GM12878 (cell line): Measurements from ENCODE around the gene MOAP1.

Experiments used
- ATF3 ChIP-seq: IDR thresholded peaks from 2 replicates; pipeline ENCODE4 v1.6.1; 2011; ENCODE audit warnings: low read depth, mild to moderate bottlenecking, low read length, moderate library complexity, borderline replicate concordance; ENCODE audit errors: extremely low read depth
- CREM ChIP-seq: IDR thresholded peaks from 2 replicates; pipeline ENCODE4 v1.6.1; 2014; ENCODE audit warnings: antibody characterized with exemption, low read depth
- FOXM1 ChIP-seq: IDR thresholded peaks from 2 replicates; pipeline ENCODE4 v1.6.1; 2012; ENCODE audit warnings: low read depth, mild to moderate bottlenecking, inconsistent platforms, low read length, moderate library complexity
- KDM1A ChIP-seq: fragments of 200-600 bp; sonication (generic); IDR thresholded peaks from 2 replicates; pipeline ENCODE4 v1.6.1; 2016; ENCODE audit warnings: borderline replicate concordance
- POLR2A ChIP-seq: IDR thresholded peaks from 2 replicates; pipeline ENCODE4 v1.6.1; 2011; ENCODE audit warnings: low read depth, mild to moderate bottlenecking, low read length
- POLR2AphosphoS5 ChIP-seq: IDR thresholded peaks from 2 replicates; pipeline ENCODE4 v1.6.1; 2011; ENCODE audit warnings: mild to moderate bottlenecking, low read length, inconsistent platforms
- SMC3 ChIP-seq: IDR thresholded peaks from 2 replicates; pipeline ENCODE4 v1.6.1; 2011; ENCODE audit warnings: low read length, improper control_type of control experiment, borderline replicate concordance
- ZZZ3 ChIP-seq: IDR thresholded peaks from 2 replicates; pipeline ENCODE4 v1.6.1; 2011; ENCODE audit warnings: low read depth; ENCODE audit not compliant: control insufficient read depth, insufficient read length
- TF ChIP-seq, protein P1 (sequence below), 3 experiments: IDR thresholded peaks in 2 of 3; conservative IDR thresholded peaks in 1 of 3; 2 replicates each; pipeline ENCODE4 v1.5.1; 2011; ENCODE audit warnings: low read depth in 3 of 3, low read length in 3 of 3, mild to moderate bottlenecking in 3 of 3, control low read depth in 2 of 3, moderate library complexity in 2 of 3, inconsistent platforms in 1 of 3, mixed read lengths in 1 of 3; ENCODE audit not compliant: control insufficient read depth in 2 of 3, insufficient read depth in 1 of 3; ENCODE audit errors: extremely low read depth in 1 of 3

- TF ChIP-seq ATF3, result no peak
- no peak for TF ChIP-seq SMC3
- TF ChIP-seq, protein P1, sequence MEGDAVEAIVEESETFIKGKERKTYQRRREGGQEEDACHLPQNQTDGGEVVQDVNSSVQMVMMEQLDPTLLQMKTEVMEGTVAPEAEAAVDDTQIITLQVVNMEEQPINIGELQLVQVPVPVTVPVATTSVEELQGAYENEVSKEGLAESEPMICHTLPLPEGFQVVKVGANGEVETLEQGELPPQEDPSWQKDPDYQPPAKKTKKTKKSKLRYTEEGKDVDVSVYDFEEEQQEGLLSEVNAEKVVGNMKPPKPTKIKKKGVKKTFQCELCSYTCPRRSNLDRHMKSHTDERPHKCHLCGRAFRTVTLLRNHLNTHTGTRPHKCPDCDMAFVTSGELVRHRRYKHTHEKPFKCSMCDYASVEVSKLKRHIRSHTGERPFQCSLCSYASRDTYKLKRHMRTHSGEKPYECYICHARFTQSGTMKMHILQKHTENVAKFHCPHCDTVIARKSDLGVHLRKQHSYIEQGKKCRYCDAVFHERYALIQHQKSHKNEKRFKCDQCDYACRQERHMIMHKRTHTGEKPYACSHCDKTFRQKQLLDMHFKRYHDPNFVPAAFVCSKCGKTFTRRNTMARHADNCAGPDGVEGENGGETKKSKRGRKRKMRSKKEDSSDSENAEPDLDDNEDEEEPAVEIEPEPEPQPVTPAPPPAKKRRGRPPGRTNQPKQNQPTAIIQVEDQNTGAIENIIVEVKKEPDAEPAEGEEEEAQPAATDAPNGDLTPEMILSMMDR (IDR thresholded peaks at IDR 0.05 in 2 of 3, conservative IDR thresholded peaks at IDR 0.05 in 1 of 3; ENCODE audit: control insufficient read depth in 2 of 3, extremely low read depth in 1 of 3, insufficient read depth in 1 of 3, low read depth in 3 of 3, low read length in 3 of 3), result peak; percentile 14 to 25 (median 25); a peak in 4 of 6 replicates
- TF ChIP-seq KDM1A, result no peak
- peak; percentile 31; the same call in 1 of the 2 replicates for TF ChIP-seq CREM
- TF ChIP-seq ZZZ3, result no peak
- peak; percentile 88 for TF ChIP-seq POLR2A
- TF ChIP-seq FOXM1, result no peak
- peak; percentile 82; the same call in 1 of the 2 replicates for TF ChIP-seq POLR2AphosphoS5
Observed at GRCh38 chr14:93184391-93185348, at the start of gene MOAP1, which contains the start of gene LYSET.
